IMR-90 (cell line): Measurements from ENCODE around the gene GJC1. TPM values are rescaled to one million over a fixed set of nuclear protein-coding genes. Genes with fewer than 3 reads are reported as not detected.

Experiments
- ATAC-seq: fragments of 200-7000 bp; cut with Tn5 transposase; 2 replicates; pipeline ENCODE4 v1.9.1; 2020; ENCODE audit warnings: low read depth, mild to moderate bottlenecking, moderate library complexity
- BruUV-seq: library from RNA; stranded (reverse); fragments of 400-500 nt; replicated peaks from 2 replicates; lab custom pipeline; 2021; lab: Mats Ljungman, UMichigan
- CTCF ChIA-PET: fragments of 300-600 bp; formaldehyde crosslinking; extraction: SDS; loops from one replicate; lab custom pipeline; 2021; ENCODE audit warnings: antibody characterized with exemption; lab: Yijun Ruan, JAX
- POLR2A ChIA-PET: fragments of 300-600 bp; sonication (Branson Sonifier 250); formaldehyde crosslinking; loops from one replicate; lab custom pipeline; 2022; ENCODE audit warnings: antibody characterized with exemption; ENCODE audit not compliant: unreplicated experiment; lab: Charles Lee
- DNase-seq: peaks from one replicate; pipeline ENCODE4 v3.0.0; 2013
- H2AFZ ChIP-seq: replicated peaks from 2 replicates; pipeline ENCODE3; 2013; ENCODE audit warnings: low read length, mild to moderate bottlenecking; ENCODE audit not compliant: poor library complexity
- H2AK5ac ChIP-seq: 2 replicates; pipeline ENCODE4 v1.6.1; 2013; ENCODE audit warnings: low read depth, low read length, inconsistent platforms
- H2AK9ac ChIP-seq: replicated peaks from 2 replicates; pipeline ENCODE3; 2013; ENCODE audit warnings: mild to moderate bottlenecking, low read depth, low read length, moderate library complexity; ENCODE audit not compliant: poor library complexity
- H2BK120ac ChIP-seq: 2 replicates; pipeline ENCODE4 v1.6.1; 2013; ENCODE audit warnings: low read depth, low read length, inconsistent platforms
- H2BK15ac ChIP-seq: 3 replicates; pipeline ENCODE4 v1.6.1; 2013; ENCODE audit warnings: low read depth, low read length, inconsistent platforms
- H2BK20ac ChIP-seq: 2 replicates; pipeline ENCODE4 v1.6.1; 2013; ENCODE audit warnings: low read depth, mild to moderate bottlenecking, inconsistent platforms, low read length, moderate library complexity
- H2BK5ac ChIP-seq: 2 replicates; pipeline ENCODE4 v1.6.1; 2013; ENCODE audit warnings: mild to moderate bottlenecking, low read depth, low read length, inconsistent platforms; ENCODE audit not compliant: poor library complexity, severe bottlenecking
- H3K14ac ChIP-seq: replicated peaks from 2 replicates; pipeline ENCODE4 v1.6.1; 2013; ENCODE audit warnings: low read depth, low read length, inconsistent platforms
- H3K18ac ChIP-seq: 2 replicates; pipeline ENCODE4 v1.6.1; 2013; ENCODE audit warnings: low read depth, low read length, control low read depth
- H3K23ac ChIP-seq: 2 replicates; pipeline ENCODE4 v1.6.1; 2013; ENCODE audit warnings: low read depth, low read length, inconsistent platforms
- H3K27ac ChIP-seq: 2 replicates; pipeline ENCODE4 v1.5.1; 2013; ENCODE audit warnings: mild to moderate bottlenecking, control low read depth, low read length; ENCODE audit not compliant: insufficient read depth
- H3K27me3 ChIP-seq: 2 replicates; pipeline ENCODE4 v1.6.1; 2013; ENCODE audit warnings: low read length; ENCODE audit not compliant: control insufficient read depth, insufficient read depth
- H3K36me3 ChIP-seq: 2 replicates; pipeline ENCODE4 v1.6.1; 2013; ENCODE audit warnings: low read length, mixed read lengths; ENCODE audit not compliant: control insufficient read depth, insufficient read depth
- H3K4ac ChIP-seq: 2 replicates; pipeline ENCODE4 v1.6.1; 2013; ENCODE audit warnings: low read depth, low read length, inconsistent platforms
- H3K4me1 ChIP-seq: 2 replicates; pipeline ENCODE4 v1.6.1; 2013; ENCODE audit warnings: low read length, mixed read lengths; ENCODE audit not compliant: control insufficient read depth, insufficient read depth
- H3K4me2 ChIP-seq: 2 replicates; pipeline ENCODE4 v1.6.1; 2013; ENCODE audit warnings: low read depth, mild to moderate bottlenecking, control low read depth, low read length, moderate library complexity
- H3K4me3 ChIP-seq: 2 replicates; pipeline ENCODE4 v1.5.1; 2013; ENCODE audit warnings: low read depth, mild to moderate bottlenecking, control low read depth, low read length, moderate library complexity; ENCODE audit not compliant: insufficient read depth
- H3K56ac ChIP-seq: 2 replicates; pipeline ENCODE4 v1.6.1; 2013; ENCODE audit warnings: low read length, inconsistent platforms; ENCODE audit not compliant: insufficient read depth; ENCODE audit errors: extremely low read depth
- H3K79me1 ChIP-seq, 2 experiments: 2 replicates each; pipeline ENCODE4 v1.6.1; 2013; ENCODE audit warnings: low read length in 2 of 2, inconsistent platforms in 1 of 2, low read depth in 1 of 2
- H3K9ac ChIP-seq: 2 replicates; pipeline ENCODE4 v1.6.1; 2013; ENCODE audit warnings: low read depth, low read length, control low read depth
- H3K9me1 ChIP-seq: 2 replicates; pipeline ENCODE4 v1.6.1; 2013; ENCODE audit warnings: low read length, inconsistent platforms; ENCODE audit not compliant: insufficient read depth
- H3K9me3 ChIP-seq: 2 replicates; pipeline ENCODE4 v1.6.1; 2013; ENCODE audit warnings: low read length; ENCODE audit not compliant: control insufficient read depth, insufficient read depth
- H4K20me1 ChIP-seq: 2 replicates; pipeline ENCODE4 v1.6.1; 2013; ENCODE audit warnings: low read length, inconsistent platforms; ENCODE audit not compliant: insufficient read depth
- H4K5ac ChIP-seq: 2 replicates; pipeline ENCODE4 v1.6.1; 2013; ENCODE audit warnings: mild to moderate bottlenecking, low read depth, low read length, control low read depth
- H4K8ac ChIP-seq, 2 experiments: 2 replicates each; pipeline ENCODE4 v1.6.1; 2013; ENCODE audit warnings: low read depth in 2 of 2, low read length in 2 of 2, control low read depth in 1 of 2, inconsistent platforms in 1 of 2
- H4K91ac ChIP-seq: 2 replicates; pipeline ENCODE4 v1.6.1; 2013; ENCODE audit warnings: low read depth, low read length, inconsistent platforms; ENCODE audit not compliant: insufficient read depth
- BHLHE40 ChIP-seq: fragments of 150-350 bp; IDR thresholded peaks from 2 replicates; pipeline ENCODE4 v1.6.1; 2016; ENCODE audit warnings: mild to moderate bottlenecking, low read depth, low read length
- CEBPB ChIP-seq: IDR thresholded peaks from 2 replicates; pipeline ENCODE4 v1.6.1; 2012; ENCODE audit warnings: low read depth, low read length, improper control_type of control experiment
- CHD1 ChIP-seq: IDR thresholded peaks from 2 replicates; pipeline ENCODE4 v1.6.1; 2012; ENCODE audit warnings: low read depth, low read length, improper control_type of control experiment
- MAFK ChIP-seq: IDR thresholded peaks from 2 replicates; pipeline ENCODE4 v1.6.1; 2012; ENCODE audit warnings: low read depth, low read length, improper control_type of control experiment
- MXI1 ChIP-seq: IDR thresholded peaks from 2 replicates; pipeline ENCODE4 v1.6.1; 2012; ENCODE audit warnings: low read depth, mild to moderate bottlenecking, low read length, moderate library complexity, borderline replicate concordance
- POLR2A ChIP-seq: IDR thresholded peaks from 2 replicates; pipeline ENCODE4 v1.6.1; 2012; ENCODE audit warnings: mild to moderate bottlenecking, low read depth, low read length
- RAD21 ChIP-seq: IDR thresholded peaks from 2 replicates; pipeline ENCODE4 v1.6.1; 2012; ENCODE audit warnings: low read length, improper control_type of control experiment
- RFX5 ChIP-seq: IDR thresholded peaks from 2 replicates; pipeline ENCODE4 v1.8.0; 2012; ENCODE audit warnings: low read depth, mild to moderate bottlenecking, low read length, moderate library complexity
- WGBS, 2 experiments: methylation state at CpG; one replicate each; pipeline versions ENCODE4 v1.1.5 to v1.1.7; 2013; ENCODE audit warnings: missing lambda C conversion rate in 2 of 2; ENCODE audit not compliant: insufficient read length in 1 of 2; ENCODE audit errors: extremely low coverage in 2 of 2; 5-methylcytosine and 5-hydroxymethylcytosine counted together
- dilution Hi-C: fragments of 300-500 bp; cut with HindIII; formaldehyde crosslinking; loops from one replicate; pipeline ENCODE4 v1.14.3; 2018; ENCODE audit warnings: low sequenced_read_pairs; ENCODE audit not compliant: unreplicated experiment
- in situ Hi-C: fragments of 300-500 bp; cut with MboI; formaldehyde crosslinking; loops from 3 replicates; pipeline ENCODE4 v1.14.3; 2019; ENCODE audit warnings: low sequenced_read_pairs, inconsistent platforms, mixed read lengths
- intact Hi-C: fragments of 100-400 bp; cut with micrococcal nuclease; formaldehyde crosslinking; loops from 2 replicates; pipeline ENCODE4 v1.10.0; 2022
- polyA plus RNA-seq, 3 experiments: library from polyadenylated mRNA; depleted of rRNA; stranded (reverse); fragments of >200 nt; gene quantifications; 2 replicates each; pipeline ENCODE4 v1.2.3, GENCODE V29; 2012; ENCODE audit warnings: low replicate concordance in 1 of 3
- total RNA-seq: library from RNA; depleted of rRNA; stranded (reverse); fragments of >200 nt; gene quantifications from 2 replicates; pipeline ENCODE4 v1.2.3, GENCODE V29; 2012

The GJC1 gene
- total and polyA plus RNA-seq, 2 of the 4 experiments (the other 2 are of a cell fraction), result 23.9 to 69.7 TPM

DNA sequence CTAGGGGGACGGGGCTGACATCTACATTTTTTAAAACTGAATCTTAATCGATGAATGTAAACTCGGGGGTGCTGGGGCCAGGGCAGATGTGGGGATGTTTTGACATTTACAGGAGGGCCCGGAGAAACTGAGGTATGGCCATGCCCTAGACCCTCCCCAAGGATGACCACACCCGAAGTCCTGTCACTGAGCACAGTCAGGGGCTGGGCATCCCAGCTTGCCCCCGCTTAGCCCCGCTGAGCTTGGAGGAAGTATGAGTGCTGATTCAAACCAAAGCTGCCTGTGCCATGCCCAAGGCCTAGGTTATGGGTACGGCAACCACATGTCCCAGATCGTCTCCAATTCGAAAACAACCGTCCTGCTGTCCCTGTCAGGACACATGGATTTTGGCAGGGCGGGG is 49.9 kb downstream of the GJC1 start:
- ATAC-seq, result no peak
- Histone ChIP-seq H3K4ac (no peak overlapping the region), H3K4me3 (no peak overlapping the region), H4K8ac (no peak overlapping the region), H3K4me2 (no peak overlapping the region), H2BK20ac (no peak overlapping the region), H2AK9ac (no peak overlapping the region), H2BK120ac (no peak overlapping the region), H3K14ac (no peak overlapping the region), H4K20me1 (no peaks in the 10 kb centered on the region; the same call in 1 of the 2 replicates), H3K18ac (no peak overlapping the region), H3K4me1 (peaks cover 3% of the 10 kb centered on the region; the same call in 1 of the 2 replicates), H3K56ac (no peak overlapping the region), H2AFZ (peak overlapping the region; percentile 4), H3K23ac (no peak overlapping the region), H3K9me1 (no peaks in the 10 kb centered on the region), H4K5ac (no peak overlapping the region), H3K9ac (no peak overlapping the region), H3K27me3 (no peaks in the 10 kb centered on the region), H2AK5ac (peak overlapping the region; percentile 58; the same call in 1 of the 2 replicates), H3K79me1 (no peaks in the 10 kb centered on the region), H3K36me3 (no peaks in the 10 kb centered on the region), H4K91ac (no peak overlapping the region), H3K9me3 (no peaks in the 10 kb centered on the region), H2BK15ac (no peak overlapping the region; the same call in 2 of the 3 replicates), H2BK5ac (no peak overlapping the region), H3K27ac (no peak overlapping the region)
- no peak for TF ChIP-seq RAD21
- TF ChIP-seq POLR2A, result no peak
- TF ChIP-seq MXI1, result no peak
- no peak for TF ChIP-seq RFX5
- no peak for TF ChIP-seq MAFK
- TF ChIP-seq BHLHE40, result no peak
- TF ChIP-seq CEBPB, result no peak
- no peak for TF ChIP-seq CHD1
- no peak for DNase-seq
- no TSS peak for BruUV-seq
- in situ Hi-C loops, result loop anchor here (5.0 kb wide), 1 partner anchor 82 kb away; no protein-coding TSS in a partner anchor
- intact Hi-C loops, result no loop called here
- ChIA-PET CTCF (interaction anchor here (0.6 to 3.2 kb wide), 9 partner anchors 14 to 98 kb away, joined by 3 to 25 read pairs (median 4); no protein-coding TSS in a partner anchor), POLR2A (no interaction called here)
- dilution Hi-C loops, result no loop called here
- 100% methylated on average over 2 of the region's 12 CpGs; no CpG with 5 or more reads in 1 of the 2 experiments for whole genome bisulfite sequencing, 2 experiments
